GM13976 (cell line): ENCODE results near the gene MLST8.

ENCODE experiments used
- DNase-seq: peaks from one replicate; pipeline ENCODE4 v3.0.0; 2012; ENCODE audit warnings: low spot score
- CTCF ChIP-seq: IDR thresholded peaks from 2 replicates; pipeline ENCODE4 v1.5.1; 2012; ENCODE audit warnings: borderline replicate concordance, mild to moderate bottlenecking; ENCODE audit not compliant: insufficient read depth; ENCODE audit errors: extremely low read depth, missing control alignments, control extremely low read depth
- in situ Hi-C: fragments of 300-500 bp; cut with MboI; formaldehyde crosslinking; loops from one replicate; pipeline ENCODE4 v1.12.0; 2022; ENCODE audit warnings: low sequenced_read_pairs, mixed read lengths, inconsistent platforms; ENCODE audit not compliant: unreplicated experiment

The MLST8 gene

GRCh38 chr16:2211923-2212347 is 6.7 kb downstream of the MLST8 start:
- in situ Hi-C loops, result no loop called here
- no peak for DNase-seq
- TF ChIP-seq CTCF, result no peak

- no peak for DNase-seq
- in situ Hi-C loops, result no loop called here
- no peak for TF ChIP-seq CTCF
Observed at GRCh38 chr16:2212362-2213324, 7.4 kb downstream of the MLST8 start.

- in situ Hi-C loops, result no loop called here
- no peak for TF ChIP-seq CTCF
- no peak for DNase-seq
Observed at GRCh38 chr16:2213817-2214718, 8.8 kb downstream of the MLST8 start.

- DNase-seq, result no peak
- no peak for TF ChIP-seq CTCF
- in situ Hi-C loops, result no loop called here
Observed at GRCh38 chr16:2214719-2214968, 9.4 kb downstream of the MLST8 start, which contains the start of gene PGP. Gene PGP (minus strand): TSS chr16:2214840. CDS start chr16:2214777, 63 bp downstream.

GRCh38 chr16:2216330-2216729 is 11.1 kb downstream of the MLST8 start:
- TF ChIP-seq CTCF, result no peak
- in situ Hi-C loops, result no loop called here
- no peak for DNase-seq

- DNase-seq, result peak; percentile 100
- in situ Hi-C loops, result no loop called here
- no peak for TF ChIP-seq CTCF
Observed at GRCh38 chr16:2223221-2223941, 18.1 kb downstream of the MLST8 start, which contains the start of gene E4F1. Gene E4F1 (plus strand): TSS chr16:2223591. CDS start chr16:2223614, 23 bp downstream.
